Inferior parietal cortex (tissue), 1 donor: ENCODE measurements around the gene USP10.
A peak's percentile ranks its signal among the peaks of the same experiment; 100 is the strongest.

Experiments
- DNase-seq: peaks from one replicate; pipeline ENCODE4 v3.0.0-alpha.2; 2016; ENCODE audit errors: extremely low spot score

Gene USP10

GRCh38 chr16:84768808-84769197 is 69.0 kb downstream of the USP10 start:
- DNase-seq = no peak

- no peak for DNase-seq
These were observed 69.6 kb downstream of the USP10 start for GRCh38 chr16:84769416-84769815.

GRCh38 chr16:84773312-84773711 is 73.5 kb downstream of the USP10 start:
- peak; percentile 43 for DNase-seq

- no peak for DNase-seq
These were observed 75.0 kb downstream of the USP10 start for GRCh38 chr16:84774810-84775209.

GRCh38 chr16:84775262-84775810 is 75.5 kb downstream of the USP10 start:
- no peak for DNase-seq

- no peak for DNase-seq
These were observed 77.6 kb downstream of the USP10 start for GRCh38 chr16:84777435-84777834.

GRCh38 chr16:84778720-84779119 is 78.9 kb downstream of the USP10 start:
- DNase-seq = no peak

- DNase-seq = no peak
These were observed 80.3 kb downstream of the USP10 start for GRCh38 chr16:84780063-84780462.

GRCh38 chr16:84780544-84781376 is 81.0 kb downstream of the USP10 start:
- DNase-seq = no peak

GRCh38 chr16:84782846-84783245 is 83.0 kb downstream of the USP10 start:
- DNase-seq = no peak

GRCh38 chr16:84785843-84786581 is 86.2 kb downstream of the USP10 start:
- no peak for DNase-seq

- DNase-seq = no peak
These were observed 86.9 kb downstream of the USP10 start for GRCh38 chr16:84786605-84787262.

GRCh38 chr16:84787263-84787622 is 87.4 kb downstream of the USP10 start:
- DNase-seq = no peak

GRCh38 chr16:84788920-84789391 is 89.2 kb downstream of the USP10 start:
- DNase-seq = no peak

GRCh38 chr16:84789431-84789830 is 89.6 kb downstream of the USP10 start:
- no peak for DNase-seq

- no peak for DNase-seq
These were observed 90.5 kb downstream of the USP10 start for GRCh38 chr16:84790301-84790700.

- DNase-seq = no peak
These were observed 91.3 kb downstream of the USP10 start for GRCh38 chr16:84791088-84791487.

GRCh38 chr16:84791501-84791900 is 91.7 kb downstream of the USP10 start:
- DNase-seq = no peak

GRCh38 chr16:84794186-84794585 is 94.4 kb downstream of the USP10 start:
- no peak for DNase-seq

GRCh38 chr16:84794626-84795025 is 94.8 kb downstream of the USP10 start:
- no peak for DNase-seq

- no peak for DNase-seq
These were observed 95.7 kb downstream of the USP10 start for GRCh38 chr16:84795329-84796053.
